RPMI8226 (cell line): Measurements from ENCODE around the gene OPCML.

Experiments used
- DNase-seq: peaks from one replicate; pipeline ENCODE4 v3.0.0-alpha.2; 2015

The OPCML gene

DNA sequence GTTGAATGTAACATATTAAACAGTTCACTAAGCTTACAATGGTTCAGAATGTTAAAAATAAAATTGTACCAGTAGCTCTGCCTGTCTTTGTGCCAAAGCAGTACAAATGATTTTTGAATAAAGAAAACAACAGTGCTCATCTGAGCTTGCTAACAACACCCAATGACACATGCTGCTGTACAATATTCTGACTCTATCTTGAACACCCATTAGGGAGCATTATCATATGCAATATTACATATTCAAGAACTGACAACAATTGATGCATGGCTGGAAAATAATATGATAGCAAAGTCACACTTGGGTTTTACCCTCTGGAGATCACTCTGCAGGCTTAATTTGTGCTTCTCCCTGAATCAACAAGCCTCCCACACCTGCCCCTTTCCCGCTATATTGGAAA is 953.7 kb downstream of the OPCML start:
- DNase-seq = no peak

DNA sequence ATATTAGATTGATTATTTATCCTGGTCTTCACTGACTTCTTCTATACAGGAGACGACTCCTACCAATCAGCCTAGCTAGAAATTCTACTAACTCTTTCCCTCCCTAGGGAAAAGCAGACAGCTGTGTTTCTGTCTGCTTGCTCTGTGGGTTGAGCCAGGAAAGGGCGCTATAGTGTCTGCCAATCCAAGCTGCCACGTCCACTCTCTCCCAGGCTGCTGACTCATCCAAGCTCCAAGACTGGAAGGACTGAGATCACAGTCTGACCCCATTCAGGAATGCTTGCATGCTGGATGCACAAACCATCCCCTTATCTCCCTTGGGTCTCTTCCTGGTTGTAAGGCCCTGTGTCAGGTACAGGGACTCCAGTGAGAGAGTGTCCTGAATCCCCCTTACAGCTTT is 955.6 kb downstream of the OPCML start:
- DNase-seq = no peak

DNA sequence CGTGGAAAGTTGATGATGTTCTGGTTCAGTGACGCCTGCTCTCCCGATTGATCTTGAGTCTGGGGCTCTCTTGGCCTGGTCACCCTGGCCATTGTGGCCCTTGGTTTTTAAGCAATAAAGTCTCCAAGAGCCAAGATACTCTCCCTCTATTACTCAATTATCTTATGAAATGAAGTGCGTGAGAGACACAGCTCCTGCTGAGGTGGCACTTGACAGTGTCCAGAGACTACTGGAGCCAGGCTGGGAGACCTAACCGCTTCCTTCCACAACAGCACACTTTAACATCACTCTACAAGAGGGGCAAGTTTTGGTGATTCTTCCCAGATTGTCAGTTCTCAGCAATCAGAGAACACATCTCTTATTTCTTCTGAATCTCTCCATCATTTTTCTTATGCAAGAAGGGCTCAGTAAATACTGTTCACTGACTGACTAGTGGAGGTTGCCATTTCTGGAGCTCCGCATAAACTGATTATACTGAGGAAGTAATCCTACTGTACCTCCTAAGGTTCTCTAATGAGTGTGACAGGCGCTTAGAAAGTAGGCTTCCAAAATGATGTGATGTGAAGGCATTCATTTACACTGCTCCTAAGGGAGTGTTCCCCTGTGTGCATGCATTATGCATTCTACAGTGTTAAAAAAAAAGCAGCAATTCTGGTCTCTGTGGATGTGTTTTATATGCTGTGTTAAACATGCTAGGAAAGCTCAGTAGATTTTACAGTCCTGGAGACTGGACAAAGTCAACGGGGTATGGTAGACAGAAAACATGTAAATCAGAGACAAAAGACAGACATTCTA is 968.0 kb downstream of the OPCML start:
- DNase-seq = no peak

GRCh38 chr11:132563050-132563449 is 969.3 kb downstream of the OPCML start:
- no peak for DNase-seq

- no peak for DNase-seq
Observed at GRCh38 chr11:132561937-132562336, 970.4 kb downstream of the OPCML start.

DNA sequence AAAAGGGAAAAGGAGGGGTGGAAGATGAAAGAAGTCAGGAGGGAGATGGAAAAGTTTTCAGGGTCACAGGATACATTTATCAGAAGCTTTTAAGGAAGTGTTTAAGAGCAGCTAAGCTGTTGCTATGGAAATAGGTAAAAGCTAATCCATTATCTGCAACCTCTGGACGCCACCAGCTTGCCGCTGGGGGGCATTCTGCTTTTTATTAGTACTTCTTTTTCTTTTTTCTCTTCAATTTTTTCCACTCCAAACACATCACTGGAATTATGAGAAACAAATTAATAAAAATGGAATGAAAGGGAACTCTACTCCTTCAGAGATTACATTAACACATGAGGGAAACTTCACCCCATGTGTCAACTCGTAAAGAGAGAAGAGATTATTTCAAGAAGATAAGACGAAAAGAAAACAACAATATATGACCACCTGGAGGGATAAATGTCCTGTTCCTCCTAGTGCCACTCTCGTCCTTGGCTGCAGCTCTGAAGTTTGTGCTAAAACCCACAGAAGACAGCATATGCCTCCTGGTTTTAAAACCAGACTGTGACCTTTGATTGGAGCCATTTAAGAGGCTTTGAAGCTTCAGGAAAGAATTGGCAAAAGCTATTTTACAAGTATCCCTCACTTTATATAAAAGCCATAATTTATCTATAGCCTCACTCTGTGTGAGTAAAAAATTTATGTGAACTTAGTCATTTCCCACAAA is 972.8 kb downstream of the OPCML start:
- DNase-seq = no peak

GRCh38 chr11:132556316-132556715 is 976.0 kb downstream of the OPCML start:
- no peak for DNase-seq

DNA sequence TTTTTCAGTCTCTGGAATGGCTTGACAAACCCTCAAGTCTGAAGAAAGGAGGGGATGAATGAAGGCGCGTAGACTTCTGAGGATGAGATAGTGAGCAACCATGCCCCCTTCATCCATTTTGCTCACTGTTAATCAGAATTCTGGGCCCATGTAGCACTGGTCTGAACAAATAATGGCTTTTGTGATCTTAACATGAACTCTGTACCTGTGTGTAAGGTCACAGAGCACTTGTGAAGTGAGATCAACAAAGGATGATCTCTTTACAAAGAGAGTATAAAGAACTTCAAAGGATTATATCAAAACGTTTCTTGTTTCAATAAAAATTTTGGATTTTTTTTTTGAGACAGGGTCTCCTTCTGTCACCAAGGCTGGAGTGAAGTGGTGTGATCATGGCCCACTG is 976.7 kb downstream of the OPCML start:
- no peak for DNase-seq

- no peak for DNase-seq
Observed at GRCh38 chr11:132551016-132551415, 981.3 kb downstream of the OPCML start.

DNA sequence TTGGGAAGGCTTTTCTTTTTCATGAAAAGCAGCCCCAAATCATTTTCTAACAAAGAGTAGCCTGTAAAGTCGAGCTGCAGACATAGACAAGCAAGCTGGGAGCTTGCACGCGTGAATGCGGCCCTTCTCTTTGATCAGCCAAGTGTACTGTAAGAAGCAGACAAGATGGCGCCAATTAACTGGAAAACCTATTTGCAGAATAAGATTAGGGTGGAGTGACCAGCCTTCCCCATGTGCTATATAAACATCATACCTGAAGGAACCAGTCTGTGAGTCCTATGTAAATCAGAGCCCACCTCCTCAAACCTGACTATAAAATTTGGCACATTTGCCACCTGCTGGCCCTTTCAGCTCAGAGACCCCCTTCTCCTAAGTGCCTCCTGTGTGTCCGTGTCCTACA is 982.7 kb downstream of the OPCML start:
- DNase-seq = no peak

- no peak for DNase-seq
Observed at GRCh38 chr11:132549001-132549400, 983.3 kb downstream of the OPCML start.

DNA sequence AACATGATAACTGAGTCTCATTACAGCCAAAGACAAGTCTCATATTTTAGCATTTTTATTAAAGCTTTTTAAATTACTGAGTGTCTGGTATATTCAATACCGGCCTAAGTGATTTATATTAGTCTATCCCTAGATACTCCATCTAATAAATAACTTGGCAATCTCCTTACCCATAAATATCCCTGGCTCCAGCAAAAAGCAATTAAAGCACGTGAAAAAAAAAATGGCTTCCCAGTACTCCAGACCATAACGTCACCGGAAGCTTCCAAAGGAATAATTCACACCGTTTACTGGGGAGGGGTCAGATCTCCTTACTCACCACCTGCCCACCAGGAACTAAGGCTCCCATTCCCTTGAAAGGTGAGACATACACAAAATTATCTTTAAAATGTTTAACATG is 988.3 kb downstream of the OPCML start:
- no peak for DNase-seq

DNA sequence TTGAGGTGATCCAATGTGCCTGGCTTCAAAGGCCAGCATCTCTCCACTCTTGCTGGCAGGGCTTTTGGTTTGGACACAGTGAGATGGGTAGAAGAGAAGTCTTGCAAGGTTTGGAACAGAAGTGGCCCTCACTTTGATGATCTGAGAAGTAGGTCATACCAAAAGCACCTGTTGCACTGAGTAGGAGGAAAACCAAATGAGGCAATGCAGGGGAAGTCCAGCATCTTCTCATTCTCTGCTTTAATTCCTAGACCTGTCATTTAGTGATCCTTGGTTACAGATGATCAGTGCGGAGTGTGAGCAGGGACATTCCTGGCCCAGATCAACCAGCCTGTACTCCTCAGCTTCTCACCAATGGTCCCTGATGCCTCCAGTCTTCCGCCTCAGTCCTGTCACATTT is 990.5 kb downstream of the OPCML start:
- no peak for DNase-seq

- no peak for DNase-seq
Observed at GRCh38 chr11:132540581-132540980, 991.7 kb downstream of the OPCML start.

DNA sequence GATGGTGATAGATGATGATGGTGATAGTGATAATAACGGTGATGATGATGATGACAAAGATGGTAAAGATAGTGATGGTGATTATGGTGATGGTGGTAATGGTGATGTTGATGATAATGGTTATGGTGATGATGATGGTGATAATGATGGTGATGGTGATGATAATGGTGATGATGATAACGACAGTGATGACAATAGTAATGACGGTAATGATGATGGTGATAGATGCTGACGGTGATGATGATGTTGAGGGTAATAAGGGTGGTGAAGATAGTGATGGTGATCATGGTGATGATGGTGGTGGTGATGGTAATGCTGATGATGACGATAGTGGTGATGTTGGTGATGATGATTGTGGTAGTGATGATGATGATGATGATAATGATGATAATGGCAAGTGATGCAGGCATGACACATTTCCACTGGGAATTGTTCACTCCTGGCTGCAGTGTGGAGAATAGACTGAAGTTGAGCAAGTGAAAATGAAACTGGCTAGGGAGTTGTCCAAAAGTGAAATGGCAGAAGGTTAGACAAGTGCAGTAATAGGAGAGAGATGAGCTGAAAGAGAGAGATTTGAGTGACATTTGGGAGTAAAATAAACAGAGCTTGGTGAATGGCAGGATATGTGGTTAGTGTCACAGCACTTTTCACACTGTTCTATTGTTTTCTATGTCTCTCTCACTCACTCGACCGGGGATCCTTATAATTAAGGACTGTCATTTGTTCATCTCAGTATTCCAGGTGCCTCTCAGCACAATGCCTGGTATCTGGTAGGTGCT is 992.5 kb downstream of the OPCML start:
- no peak for DNase-seq

DNA sequence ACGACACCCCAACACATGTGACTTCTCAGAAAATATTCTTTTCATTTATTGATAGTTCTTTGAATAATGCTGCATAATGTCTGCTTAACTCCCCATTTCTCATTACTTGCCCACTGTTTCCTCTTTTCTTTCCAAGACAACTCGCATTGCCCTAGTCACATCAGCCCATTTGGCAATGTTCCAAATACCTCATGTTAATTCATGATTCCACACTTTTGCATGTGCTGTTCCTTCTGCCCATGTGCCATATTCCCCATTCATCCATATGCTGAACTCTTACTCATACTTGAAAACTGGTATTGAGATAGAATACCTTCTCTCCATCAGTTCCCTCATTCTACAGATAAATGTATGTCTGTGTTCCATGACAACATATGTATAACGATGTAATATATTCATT is 993.7 kb downstream of the OPCML start:
- no peak for DNase-seq

DNA sequence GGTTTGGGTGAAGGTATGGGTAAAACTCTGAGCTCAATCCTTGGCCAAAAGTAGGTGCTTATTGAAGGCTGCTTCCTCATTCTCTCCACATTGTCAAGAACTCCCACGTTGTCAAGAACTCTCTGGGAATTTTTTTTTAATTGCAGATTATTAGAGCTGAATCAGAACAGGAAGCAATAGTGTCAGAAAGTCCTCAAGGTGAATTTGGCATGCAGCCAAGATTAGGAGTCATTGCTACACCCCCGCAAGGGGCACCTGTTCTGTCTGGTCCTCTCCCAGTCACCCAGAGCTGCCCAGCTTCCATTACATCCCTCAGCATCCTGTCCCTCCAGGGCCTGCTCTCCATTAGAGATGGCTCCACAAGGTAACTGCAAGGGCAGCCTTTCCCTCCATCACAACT is 996.5 kb downstream of the OPCML start:
- DNase-seq = no peak

DNA sequence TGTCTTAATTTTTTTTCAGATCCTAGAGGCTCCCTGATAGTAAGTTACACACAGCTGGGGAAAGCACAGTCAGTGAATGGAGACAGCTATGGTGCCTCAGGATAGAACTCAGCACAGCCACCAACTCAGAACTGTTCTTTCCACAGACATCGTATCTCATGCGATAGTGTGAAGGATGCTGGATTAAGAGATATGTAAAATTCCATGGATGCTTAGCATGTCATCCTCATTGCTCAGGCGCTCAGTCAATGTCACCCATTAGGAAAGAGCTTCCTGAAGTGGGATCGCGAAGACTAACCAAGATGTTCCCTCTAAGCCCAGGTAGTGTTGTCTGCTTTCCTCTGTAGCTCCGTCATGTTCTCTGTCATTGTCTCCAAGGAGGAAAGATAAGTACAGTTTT is 1000.4 kb downstream of the OPCML start:
- DNase-seq = no peak

GRCh38 chr11:132528181-132528580 is 1004.1 kb downstream of the OPCML start:
- DNase-seq = no peak

GRCh38 chr11:132523929-132524328 is 1008.4 kb downstream of the OPCML start:
- DNase-seq = no peak

DNA sequence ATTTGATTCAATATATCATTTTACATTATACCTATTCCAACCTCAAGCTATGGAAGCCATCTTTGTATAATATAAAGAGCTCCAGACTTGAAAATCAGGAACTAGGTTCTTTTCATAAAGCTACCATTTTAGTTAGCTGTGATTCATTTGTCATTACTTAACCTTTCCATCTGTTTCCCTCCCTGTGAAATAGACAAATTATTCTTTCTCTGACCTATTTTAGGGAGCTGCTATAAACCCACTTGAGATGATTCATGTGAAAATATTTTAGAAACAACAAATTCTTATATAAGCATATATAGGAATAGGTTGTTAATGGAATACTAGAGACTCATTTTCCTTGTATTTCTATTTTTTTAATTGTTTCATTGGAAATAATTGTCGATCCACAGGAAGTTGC is 1012.1 kb downstream of the OPCML start:
- no peak for DNase-seq

GRCh38 chr11:132519241-132519815 is 1013.0 kb downstream of the OPCML start:
- DNase-seq = no peak

DNA sequence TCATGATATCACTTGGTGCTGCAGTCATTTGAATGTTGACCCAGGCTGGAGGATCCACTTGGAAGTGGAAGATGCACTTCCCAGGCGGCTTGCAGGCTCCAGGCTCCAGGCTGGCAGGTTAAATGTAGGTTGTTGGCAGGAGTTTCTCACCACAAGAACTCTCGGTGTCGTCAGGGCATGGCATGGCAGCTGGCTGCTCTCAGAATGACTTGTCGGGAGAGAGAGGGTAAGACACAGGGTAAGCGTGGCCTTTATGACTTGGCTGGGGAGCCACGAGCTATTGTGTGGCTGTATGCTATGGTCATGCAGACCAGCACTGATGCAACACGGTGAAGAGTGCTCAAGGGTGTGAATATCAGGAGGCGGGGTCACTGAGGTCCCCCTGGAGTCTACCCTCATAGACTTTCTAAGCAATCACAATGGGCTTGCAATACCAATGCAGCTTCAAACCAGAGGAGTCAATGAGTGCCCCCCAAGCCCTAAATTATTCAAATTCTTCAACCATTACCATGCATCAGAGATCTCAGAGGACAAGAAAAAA is 1027.7 kb downstream of the OPCML start:
- DNase-seq = no peak
